ENCODE data around the gene ELMO3. TPM values are rescaled to one million over a fixed set of nuclear protein-coding genes. Genes with fewer than 3 reads are reported as not detected.

The ELMO3 gene
- total and polyA plus RNA-seq, 9 donors = 1.1 to 14.8 (median 2.7) TPM; not detected in 1

GRCh38 chr16:67215706-67216105, 16.8 kb downstream of the ELMO3 start:
- Histone ChIP-seq H3K4me1 (ENCODE audit: insufficient read depth) (no peaks in the 10 kb centered on the region), H3K36me3 (no peaks in the 10 kb centered on the region), H3K27ac (no peak overlapping the region), H3K27me3 (no peaks in the 10 kb centered on the region), H3K9me3 (no peaks in the 10 kb centered on the region), H3K4me3 (no peak overlapping the region)
- TF ChIP-seq EP300 (IDR thresholded peaks at IDR 0.05) (no peak), POLR2A (IDR thresholded peaks at IDR 0.05) (no peak)
- intact Hi-C loops (cut with DNase I) = no loop called here
- DNase-seq = no peak
- WGBS, 3 donors = 68 to 71% (median 70%) methylated on average over 5 of the region's 5 CpGs

GRCh38 chr16:67216612-67217490, 17.9 kb downstream of the ELMO3 start:
- 76 to 82% (median 81%) methylated on average over 18 of the region's 18 CpGs for WGBS, 3 donors
- Histone ChIP-seq H3K27ac (no peak overlapping the region), H3K4me1 (ENCODE audit: insufficient read depth) (no peaks in the 10 kb centered on the region), H3K27me3 (no peaks in the 10 kb centered on the region), H3K9me3 (no peaks in the 10 kb centered on the region), H3K4me3 (no peak overlapping the region), H3K36me3 (no peaks in the 10 kb centered on the region)
- no peak for DNase-seq
- TF ChIP-seq POLR2A (IDR thresholded peaks at IDR 0.05) (no peak), EP300 (IDR thresholded peaks at IDR 0.05) (no peak)
- intact Hi-C loops (cut with DNase I) = no loop called here

GRCh38 chr16:67223992-67224391, 25.1 kb downstream of the ELMO3 start:
- Histone ChIP-seq H3K4me1 (ENCODE audit: insufficient read depth) (peaks cover 10% of the 10 kb centered on the region), H3K9me3 (no peaks in the 10 kb centered on the region), H3K4me3 (no peak overlapping the region), H3K36me3 (no peaks in the 10 kb centered on the region), H3K27ac (no peak overlapping the region), H3K27me3 (no peaks in the 10 kb centered on the region)
- DNase-seq = no peak
- intact Hi-C loops (cut with DNase I) = no loop called here
- WGBS, 3 donors = 74 to 88% (median 83%) methylated on average over 3 of the region's 3 CpGs
- TF ChIP-seq CTCF (IDR thresholded peaks at IDR 0.05) = no peak

- peaks cover 10% of the 10 kb centered on the region for H3K4me1 ChIP-seq (ENCODE audit: insufficient read depth)
- no peaks in the 10 kb centered on the region for H3K27me3 ChIP-seq
- no peaks in the 10 kb centered on the region for H3K36me3 ChIP-seq
- H3K9me3 ChIP-seq = no peaks in the 10 kb centered on the region
- intact Hi-C loops (cut with DNase I) = loop anchor here in 1 of 4 donors (5.0 kb wide), 1 partner anchor 436 kb away; the partner anchor contains the start of genes ACD and PARD6A
- peak overlapping the region; percentile 92 for H3K4me3 ChIP-seq
- H3K27ac ChIP-seq = peak overlapping the region; percentile 30 to 76
- no peak for DNase-seq
- 4 to 7% (median 6%) methylated on average over 12 of the region's 12 CpGs for WGBS, 3 donors
- TF ChIP-seq EP300 (IDR thresholded peaks at IDR 0.05) (no peak), CTCF (IDR thresholded peaks at IDR 0.05) (no peak), POLR2A (IDR thresholded peaks at IDR 0.05) (no peak)
These were observed 27.4 kb downstream of the ELMO3 start for GRCh38 chr16:67226295-67226803.

GRCh38 chr16:67226804-67227566, 28.1 kb downstream of the ELMO3 start, which contains the start of gene TMEM208:
Gene TMEM208, plus strand, starts transcription at chr16:67227130. Its CDS starts 89 bp downstream, at chr16:67227219.
- Histone ChIP-seq H3K4me3 (peak within 1 kb of the TSS; percentile 92), H3K27me3 (no peaks in the 10 kb centered on the region), H3K9me3 (no peaks in the 10 kb centered on the region), H3K27ac (peak within 1 kb of the TSS; percentile 30 to 76), H3K36me3 (no peaks in the 10 kb centered on the region), H3K4me1 (ENCODE audit: insufficient read depth) (peaks cover 10% of the 10 kb centered on the region)
- DNase-seq = peak; percentile 96 to 98 (median 98)
- 0% methylated on average over 41 to 46 of the region's 46 CpGs for WGBS, 3 donors
- intact Hi-C loops (cut with DNase I) = loop anchor here in 1 of 4 donors (5.0 kb wide), 1 partner anchor 435 kb away; the partner anchor contains the start of genes ACD and PARD6A
- peak in 1 of 3 donors; percentile 34 for TF ChIP-seq CTCF (IDR thresholded peaks at IDR 0.05)
- TF ChIP-seq EP300 (IDR thresholded peaks at IDR 0.05) = peak; percentile 43
- peak; percentile 88 for TF ChIP-seq POLR2A (IDR thresholded peaks at IDR 0.05)

Measured in ovary (tissue), 9 donors.